ENCODE data around the gene DNAH14. TPM values are rescaled to one million over a fixed set of nuclear protein-coding genes. Genes with fewer than 3 reads are reported as not detected.

Gene DNAH14
- total and polyA plus RNA-seq, 7 donors, result 0.07 to 1.8 (median 0.82) TPM; not detected in 2

DNA sequence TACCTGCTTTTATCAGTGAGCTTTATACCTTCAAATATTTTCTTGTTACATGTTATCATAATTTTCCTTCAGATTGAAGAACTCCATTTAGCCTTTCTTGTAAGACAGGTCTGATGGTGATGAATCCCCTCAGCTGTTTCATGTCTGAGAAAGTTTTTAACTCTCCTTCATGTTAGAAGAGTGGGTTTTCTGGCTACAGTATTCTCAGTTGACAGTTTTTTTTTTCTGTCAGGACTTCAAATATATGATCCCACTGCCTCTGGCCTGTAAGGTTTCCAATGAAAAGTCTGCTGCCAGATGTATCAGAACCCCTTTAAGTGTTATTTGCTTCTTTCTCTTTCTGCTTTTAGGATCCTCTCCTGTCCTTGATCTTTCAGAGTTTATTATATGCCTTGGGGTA lies 250.2 kb downstream of the DNAH14 start:
- H3K27me3 ChIP-seq (ENCODE audit: insufficient read depth in 3 of 3, low read length in 2 of 3), result no peaks in the 10 kb centered on the region

DNA sequence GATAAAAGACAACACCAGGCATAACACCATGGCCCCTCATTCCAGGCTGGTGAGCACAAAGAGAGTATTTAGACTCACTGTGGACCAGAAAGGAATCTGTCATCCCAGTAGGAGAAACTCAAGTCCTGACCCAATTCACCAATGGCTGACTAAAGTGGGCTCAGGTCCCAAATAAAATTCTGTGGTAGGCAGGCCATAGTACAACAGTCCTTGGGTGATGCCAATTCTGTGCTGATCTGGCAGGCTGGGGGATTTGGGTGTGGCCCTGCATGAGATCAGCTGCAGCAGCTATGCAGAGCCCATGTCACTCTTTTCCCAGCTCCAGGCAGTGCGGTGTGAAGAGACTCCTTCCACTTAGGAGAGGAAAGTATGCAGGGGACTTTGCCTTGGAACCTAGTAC lies 253.2 kb downstream of the DNAH14 start:
- ATAC-seq (no peak), DNase-seq (no peak)
- H3K27me3 ChIP-seq (ENCODE audit: insufficient read depth in 3 of 3, low read length in 2 of 3), result no peaks in the 10 kb centered on the region
- WGBS, 3 donors, result 45 to 63% (median 62%) methylated on average over 1 of the region's 1 CpG
- H3K27ac ChIP-seq, result no peak overlapping the region
- no peaks in the 10 kb centered on the region for H3K4me1 ChIP-seq
- H3K9me3 ChIP-seq, result peaks cover 7% of the 10 kb centered on the region
- H3K36me3 ChIP-seq (ENCODE audit: insufficient read depth in 1 of 2, low read depth in 1 of 2), result no peaks in the 10 kb centered on the region
- intact Hi-C loops (cut with DNase I), result no loop called here
- TF ChIP-seq, protein P1, sequence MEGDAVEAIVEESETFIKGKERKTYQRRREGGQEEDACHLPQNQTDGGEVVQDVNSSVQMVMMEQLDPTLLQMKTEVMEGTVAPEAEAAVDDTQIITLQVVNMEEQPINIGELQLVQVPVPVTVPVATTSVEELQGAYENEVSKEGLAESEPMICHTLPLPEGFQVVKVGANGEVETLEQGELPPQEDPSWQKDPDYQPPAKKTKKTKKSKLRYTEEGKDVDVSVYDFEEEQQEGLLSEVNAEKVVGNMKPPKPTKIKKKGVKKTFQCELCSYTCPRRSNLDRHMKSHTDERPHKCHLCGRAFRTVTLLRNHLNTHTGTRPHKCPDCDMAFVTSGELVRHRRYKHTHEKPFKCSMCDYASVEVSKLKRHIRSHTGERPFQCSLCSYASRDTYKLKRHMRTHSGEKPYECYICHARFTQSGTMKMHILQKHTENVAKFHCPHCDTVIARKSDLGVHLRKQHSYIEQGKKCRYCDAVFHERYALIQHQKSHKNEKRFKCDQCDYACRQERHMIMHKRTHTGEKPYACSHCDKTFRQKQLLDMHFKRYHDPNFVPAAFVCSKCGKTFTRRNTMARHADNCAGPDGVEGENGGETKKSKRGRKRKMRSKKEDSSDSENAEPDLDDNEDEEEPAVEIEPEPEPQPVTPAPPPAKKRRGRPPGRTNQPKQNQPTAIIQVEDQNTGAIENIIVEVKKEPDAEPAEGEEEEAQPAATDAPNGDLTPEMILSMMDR (IDR thresholded peaks at IDR 0.05), result no peak
- H3K4me3 ChIP-seq, result no peak overlapping the region

More for the DNA sequence above, 250.2 kb downstream of the DNAH14 start:
- Histone ChIP-seq H3K9me3 (peaks cover 7% of the 10 kb centered on the region), H3K27ac (no peak overlapping the region), H3K4me3 (no peak overlapping the region), H3K36me3 (ENCODE audit: insufficient read depth in 1 of 2, low read depth in 1 of 2) (no peaks in the 10 kb centered on the region), H3K4me1 (no peaks in the 10 kb centered on the region)
- DNase-seq (no peak), ATAC-seq (no peak)
- TF ChIP-seq, protein P1 (IDR thresholded peaks at IDR 0.05), result no peak
- intact Hi-C loops (cut with DNase I), result no loop called here

DNA sequence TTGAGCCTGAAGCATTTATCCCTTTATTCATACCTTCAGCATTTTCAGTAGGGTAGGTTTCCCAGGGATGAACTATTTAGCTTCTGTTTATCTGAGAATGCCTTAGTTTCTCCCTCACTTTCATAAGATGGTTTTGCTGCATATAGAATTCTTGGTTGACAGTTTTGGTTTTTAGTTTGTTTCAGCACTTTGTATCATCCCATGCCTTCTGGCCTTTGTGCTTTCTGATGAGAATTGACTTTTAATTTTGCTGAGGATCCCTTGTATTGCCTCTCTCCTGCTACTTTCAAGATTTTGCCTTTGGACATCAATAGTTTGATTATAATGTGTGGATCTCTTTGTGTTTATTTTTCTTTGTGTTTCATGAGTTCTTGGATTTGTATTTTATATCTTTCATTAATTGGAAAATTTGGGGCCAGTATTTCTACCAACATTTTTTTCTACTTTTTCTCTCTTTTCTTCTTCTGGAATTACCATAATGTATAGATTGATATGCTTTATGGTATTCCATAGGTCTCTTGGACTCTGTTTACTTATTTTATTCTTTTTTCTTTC lies 261.8 kb downstream of the DNAH14 start:
- intact Hi-C loops (cut with DNase I), result no loop called here
- H3K9me3 ChIP-seq, result peaks cover 13% of the 10 kb centered on the region
- H3K27ac ChIP-seq, result no peak overlapping the region
- H3K27me3 ChIP-seq (ENCODE audit: insufficient read depth in 3 of 3, low read length in 2 of 3), result no peaks in the 10 kb centered on the region
- TF ChIP-seq, protein P1 (IDR thresholded peaks at IDR 0.05), result no peak
- no peaks in the 10 kb centered on the region for H3K36me3 ChIP-seq (ENCODE audit: insufficient read depth in 1 of 2, low read depth in 1 of 2)
- ATAC-seq (no peak), DNase-seq (no peak)
- no peak overlapping the region for H3K4me3 ChIP-seq
- no peaks in the 10 kb centered on the region for H3K4me1 ChIP-seq

DNA sequence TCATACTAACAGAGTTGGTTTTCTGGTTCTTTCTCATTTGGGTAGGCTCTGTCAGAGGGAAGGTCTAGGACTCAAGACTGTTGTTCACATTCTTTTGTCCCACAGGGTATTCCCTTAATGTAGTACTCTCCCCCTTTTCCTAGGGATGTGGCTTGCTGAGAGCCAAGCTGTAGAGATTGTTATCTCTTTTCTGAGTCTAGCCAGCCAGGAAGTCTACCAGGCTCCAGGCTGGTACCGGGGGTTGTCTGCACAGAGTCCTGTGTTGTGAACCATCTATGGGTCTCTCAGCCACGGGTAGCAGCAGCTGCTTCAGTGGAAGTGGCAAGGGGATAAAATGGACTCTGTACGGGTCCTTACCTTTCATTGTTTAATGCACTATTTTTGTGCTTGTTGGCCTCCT lies 272.0 kb downstream of the DNAH14 start:
- DNase-seq (no peak), ATAC-seq (no peak)
- Histone ChIP-seq H3K4me1 (no peaks in the 10 kb centered on the region), H3K9me3 (no peaks in the 10 kb centered on the region), H3K27me3 (ENCODE audit: insufficient read depth in 3 of 3, low read length in 2 of 3) (no peaks in the 10 kb centered on the region), H3K27ac (no peak overlapping the region), H3K36me3 (ENCODE audit: insufficient read depth in 1 of 2, low read depth in 1 of 2) (no peaks in the 10 kb centered on the region), H3K4me3 (no peak overlapping the region)
- intact Hi-C loops (cut with DNase I), result no loop called here
- 66 to 72% (median 68%) methylated on average over 3 of the region's 3 CpGs for WGBS, 3 donors
- TF ChIP-seq, protein P1 (IDR thresholded peaks at IDR 0.05), result no peak

DNA sequence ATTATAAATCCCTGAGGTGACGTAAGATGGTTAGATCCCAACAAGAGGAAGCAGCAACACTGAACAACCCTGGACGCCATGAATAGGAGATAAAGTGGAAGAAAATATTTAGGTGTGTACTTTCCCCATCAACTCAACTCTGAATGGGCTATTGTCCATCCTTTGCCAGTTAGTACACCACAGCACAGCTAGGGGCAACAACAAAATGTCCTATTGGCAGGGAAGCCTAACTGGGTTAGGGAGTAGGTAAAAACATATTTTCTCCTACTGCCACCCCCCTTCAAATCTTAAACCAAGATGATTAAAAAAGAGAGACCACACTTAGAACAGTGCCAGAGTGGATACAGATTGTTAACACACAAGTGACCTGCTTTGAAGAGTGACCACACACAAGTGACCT lies 278.3 kb downstream of the DNAH14 start:
- no peaks in the 10 kb centered on the region for H3K9me3 ChIP-seq
- ATAC-seq, result no peak
- no peaks in the 10 kb centered on the region for H3K4me1 ChIP-seq
- H3K36me3 ChIP-seq (ENCODE audit: insufficient read depth in 1 of 2, low read depth in 1 of 2), result no peaks in the 10 kb centered on the region
- no peak for DNase-seq
- TF ChIP-seq, protein P1 (IDR thresholded peaks at IDR 0.05), result no peak
- no peak overlapping the region for H3K4me3 ChIP-seq
- no peaks in the 10 kb centered on the region for H3K27me3 ChIP-seq (ENCODE audit: insufficient read depth in 3 of 3, low read length in 2 of 3)
- intact Hi-C loops (cut with DNase I), result no loop called here
- 88 to 92% (median 89%) methylated on average over 2 of the region's 2 CpGs for WGBS, 3 donors
- H3K27ac ChIP-seq, result no peak overlapping the region

All from psoas muscle (tissue), 8 donors.